ENCODE data around the gene CLCF1. TPM values are rescaled to one million over a fixed set of nuclear protein-coding genes. Genes with fewer than 3 reads are reported as not detected.

Gene CLCF1
- total RNA-seq, 4 donors from 2014 or later, result 6.1 to 21.7 (median 9.4) TPM

GRCh38 chr11:67391304-67392182 lies 18.1 kb upstream of the CLCF1 start, which contains the start of gene RAD9A:
RAD9A (plus strand) TSS chr11:67391986; CDS start chr11:67392045, 59 bp downstream.
- 0% methylated on average over 3 to 8 of the region's 75 CpGs for WGBS, 2 donors (ENCODE audit: low coverage in 1 of 2)
- Histone ChIP-seq H3K36me3 (peaks cover 0 to 32% of the 10 kb centered on the region in 2 donors), H3K9me3 (no peaks in the 10 kb centered on the region), H3K4me3 (peak within 1 kb of the TSS; percentile 67 to 78), H3K27ac (peak within 1 kb of the TSS; percentile 50 to 90 (median 88)), H3K27me3 (no peaks in the 10 kb centered on the region), H3K4me1 (peaks cover 0 to 45% (median 10%) of the 10 kb centered on the region in 3 donors)
- TF ChIP-seq EP300 (IDR thresholded peaks at IDR 0.05) (no peak), CTCF (IDR thresholded peaks at IDR 0.05) (no peak), POLR2A (IDR thresholded peaks at IDR 0.05) (peak; percentile 55 to 78), POLR2AphosphoS5 (IDR thresholded peaks at IDR 0.05) (peak; percentile 78)
- ATAC-seq, result peak; percentile 86

DNA sequence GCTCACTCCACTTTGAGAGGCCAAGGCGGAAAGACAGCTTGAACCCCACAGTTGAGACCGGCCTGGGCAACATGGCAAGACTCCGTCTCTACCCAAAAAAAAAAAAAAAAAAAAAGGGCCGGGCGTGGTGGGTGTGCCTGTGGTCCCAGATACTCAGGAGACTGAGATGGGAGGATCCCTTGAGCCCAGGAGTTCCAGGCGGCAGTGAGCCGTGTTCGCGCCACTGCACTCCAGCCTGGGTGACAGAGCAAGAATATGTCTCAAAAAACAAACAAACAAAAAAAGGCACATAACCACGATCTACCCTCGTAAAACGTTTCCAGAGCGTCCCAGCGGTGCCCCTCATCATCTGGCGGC lies 17.5 kb upstream of the CLCF1 start:
- Histone ChIP-seq H3K36me3 (peaks cover 0 to 26% of the 10 kb centered on the region in 2 donors), H3K27ac (peak overlapping the region; percentile 50 to 90 (median 88)), H3K4me1 (peaks cover 0 to 42% (median 10%) of the 10 kb centered on the region in 3 donors), H3K27me3 (no peaks in the 10 kb centered on the region), H3K9me3 (no peaks in the 10 kb centered on the region), H3K4me3 (peak overlapping the region; percentile 67 to 78)
- no peak for TF ChIP-seq POLR2AphosphoS5 (IDR thresholded peaks at IDR 0.05)
- no peak for TF ChIP-seq CTCF (IDR thresholded peaks at IDR 0.05)
- TF ChIP-seq POLR2A (IDR thresholded peaks at IDR 0.05), result no peak
- ATAC-seq, result no peak
- 2 to 4% methylated on average over 12 to 13 of the region's 15 CpGs for WGBS, 2 donors (ENCODE audit: low coverage in 1 of 2)

DNA sequence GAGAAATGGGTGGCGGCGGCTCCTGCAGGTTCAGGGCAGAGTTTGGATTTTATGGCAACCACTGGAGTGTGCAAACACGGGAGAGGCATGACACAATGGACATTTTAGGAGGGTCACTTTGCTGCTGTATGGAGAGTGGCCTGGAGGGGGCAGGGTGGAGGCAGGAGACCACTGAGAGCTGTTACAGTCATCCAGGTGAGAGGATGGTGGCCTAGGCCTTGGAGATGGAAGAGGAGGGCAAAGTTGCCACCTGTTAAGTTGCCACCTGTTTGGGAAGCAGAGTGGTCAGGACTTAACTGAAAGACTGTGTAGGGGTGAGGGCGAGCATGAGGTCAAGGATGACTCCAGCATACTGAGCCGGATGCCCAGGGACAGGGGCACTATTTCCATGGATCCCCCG lies 16.1 kb upstream of the CLCF1 start:
- TF ChIP-seq EP300 (IDR thresholded peaks at IDR 0.05), result no peak
- TF ChIP-seq CTCF (IDR thresholded peaks at IDR 0.05), result peak in 3 of 4 experiments; percentile 29 to 55 (median 46)
- no peak for TF ChIP-seq POLR2AphosphoS5 (IDR thresholded peaks at IDR 0.05)
- no peak for TF ChIP-seq POLR2A (IDR thresholded peaks at IDR 0.05)
- Histone ChIP-seq H3K4me3 (no peak overlapping the region), H3K27me3 (no peaks in the 10 kb centered on the region), H3K36me3 (peaks cover 0 to 14% of the 10 kb centered on the region in 2 donors), H3K4me1 (peaks cover 0 to 52% (median 10%) of the 10 kb centered on the region in 3 donors), H3K9me3 (no peaks in the 10 kb centered on the region), H3K27ac (no peak overlapping the region)
- WGBS, 2 donors (ENCODE audit: low coverage in 1 of 2), result 65 to 82% methylated on average over 3 to 6 of the region's 6 CpGs
- ATAC-seq, result no peak

- no peak overlapping the region for H3K27ac ChIP-seq
- H3K36me3 ChIP-seq, result no peaks in the 10 kb centered on the region
- H3K4me1 ChIP-seq, result peaks cover 0 to 39% (median 7%) of the 10 kb centered on the region in 3 donors
- H3K27me3 ChIP-seq, result no peaks in the 10 kb centered on the region
- no peak overlapping the region for H3K4me3 ChIP-seq
- TF ChIP-seq POLR2AphosphoS5 (IDR thresholded peaks at IDR 0.05) (no peak), CTCF (IDR thresholded peaks at IDR 0.05) (no peak), EP300 (IDR thresholded peaks at IDR 0.05) (no peak), POLR2A (IDR thresholded peaks at IDR 0.05) (no peak)
- ATAC-seq, result no peak
- 52 to 55% methylated on average over 3 to 4 of the region's 6 CpGs for WGBS, 2 donors (ENCODE audit: low coverage in 1 of 2)
- H3K9me3 ChIP-seq, result no peaks in the 10 kb centered on the region
These were observed 14.1 kb upstream of the CLCF1 start for GRCh38 chr11:67387518-67387917.
